MCF 10A (cell line): ENCODE results near the gene POU2F3. TPM values are rescaled to one million over a fixed set of nuclear protein-coding genes. Genes with fewer than 3 reads are reported as not detected.

Source experiments
- BruUV-seq: library from RNA; stranded (reverse); fragments of 400-500 nt; replicated peaks from 2 replicates; lab custom pipeline; 2021; lab: Mats Ljungman, UMichigan
- CTCF ChIA-PET: fragments of 300-600 bp; sonication (Branson Sonifier 250); formaldehyde crosslinking; extraction: SDS; loops from one replicate; lab custom pipeline; 2021; ENCODE audit warnings: antibody characterized with exemption, inconsistent platforms; lab: Yijun Ruan, JAX
- POLR2A ChIA-PET: fragments of 300-600, 350-650 bp; sonication (Branson Sonifier 250); formaldehyde crosslinking; extraction: SDS; loops from one replicate; lab custom pipeline; 2020; ENCODE audit warnings: antibody characterized with exemption, inconsistent platforms; lab: Yijun Ruan, JAX
- DNase-seq: peaks from one replicate; pipeline ENCODE4 v3.0.0-alpha.2; 2018; ENCODE audit not compliant: unreplicated experiment
- H3K27ac Mint-ChIP-seq: one replicate; pipeline ENCODE4 v1.8.0; 2022; ENCODE audit warnings: mild to moderate bottlenecking, low read depth, mixed read lengths; ENCODE audit not compliant: unreplicated experiment
- H3K27me3 Mint-ChIP-seq: one replicate; pipeline ENCODE4 v1.8.0; 2022; ENCODE audit warnings: mixed read lengths; ENCODE audit not compliant: insufficient read depth, unreplicated experiment
- H3K36me3 Mint-ChIP-seq: one replicate; pipeline ENCODE4 v1.8.0; 2022; ENCODE audit warnings: mild to moderate bottlenecking, moderate library complexity, mixed read lengths; ENCODE audit not compliant: insufficient read depth, unreplicated experiment
- H3K4me1 Mint-ChIP-seq: one replicate; pipeline ENCODE4 v1.8.0; 2022; ENCODE audit warnings: mixed read lengths; ENCODE audit not compliant: insufficient read depth, unreplicated experiment
- H3K4me3 Mint-ChIP-seq: one replicate; pipeline ENCODE4 v1.8.0; 2022; ENCODE audit warnings: mild to moderate bottlenecking, moderate library complexity, mixed read lengths; ENCODE audit not compliant: unreplicated experiment
- H3K9me3 Mint-ChIP-seq: one replicate; pipeline ENCODE4 v1.8.0; 2022; ENCODE audit warnings: mixed read lengths; ENCODE audit not compliant: unreplicated experiment
- intact Hi-C: fragments of 100-400 bp; cut with micrococcal nuclease; formaldehyde crosslinking; loops from 2 replicates; pipeline ENCODE4 v1.14.1; 2022
- total RNA-seq: library from RNA; stranded (reverse); gene quantifications from 2 replicates; pipeline ENCODE4 v1.2.3, GENCODE V29; 2022
- TF ChIP-seq, protein P1 (sequence below): fragments of 200-600 bp; IDR thresholded peaks from one replicate; pipeline ENCODE4 v1.8.0; 2022; ENCODE audit warnings: antibody characterized with exemption, mild to moderate bottlenecking; ENCODE audit not compliant: unreplicated experiment

Gene POU2F3
- total RNA-seq, 1 experiment from 2014 or later = not detected

DNA sequence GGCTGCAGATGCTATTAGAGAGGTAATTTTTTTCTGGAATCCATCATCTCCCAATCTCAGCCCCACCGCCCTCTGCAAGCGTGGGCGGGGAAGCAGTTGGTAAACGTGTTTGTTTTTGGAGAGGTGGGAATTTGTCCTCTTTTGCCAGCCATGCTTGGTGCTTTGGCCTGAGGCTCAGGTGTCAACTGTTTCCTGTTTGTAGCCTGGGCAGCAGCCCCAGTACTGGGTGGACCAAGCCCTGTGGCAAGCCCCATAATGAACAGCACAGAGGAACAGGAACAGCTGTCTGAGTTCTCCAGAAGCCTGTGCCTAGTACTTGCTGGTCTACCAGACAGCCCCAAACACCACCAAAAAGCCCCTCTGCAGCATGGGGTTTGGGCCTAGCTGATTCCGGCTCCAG lies 39.6 kb downstream of the POU2F3 start:
- CTCF ChIA-PET = no interaction called here
- Mint-ChIP-seq H3K36me3 (no peaks in the 10 kb centered on the region), H3K4me1 (no peaks in the 10 kb centered on the region), H3K27me3 (peaks cover 11% of the 10 kb centered on the region), H3K27ac (no peak overlapping the region), H3K9me3 (no peaks in the 10 kb centered on the region), H3K4me3 (no peak overlapping the region)
- intact Hi-C loops = no loop called here
- no TSS peak for BruUV-seq
- TF ChIP-seq, protein P1, sequence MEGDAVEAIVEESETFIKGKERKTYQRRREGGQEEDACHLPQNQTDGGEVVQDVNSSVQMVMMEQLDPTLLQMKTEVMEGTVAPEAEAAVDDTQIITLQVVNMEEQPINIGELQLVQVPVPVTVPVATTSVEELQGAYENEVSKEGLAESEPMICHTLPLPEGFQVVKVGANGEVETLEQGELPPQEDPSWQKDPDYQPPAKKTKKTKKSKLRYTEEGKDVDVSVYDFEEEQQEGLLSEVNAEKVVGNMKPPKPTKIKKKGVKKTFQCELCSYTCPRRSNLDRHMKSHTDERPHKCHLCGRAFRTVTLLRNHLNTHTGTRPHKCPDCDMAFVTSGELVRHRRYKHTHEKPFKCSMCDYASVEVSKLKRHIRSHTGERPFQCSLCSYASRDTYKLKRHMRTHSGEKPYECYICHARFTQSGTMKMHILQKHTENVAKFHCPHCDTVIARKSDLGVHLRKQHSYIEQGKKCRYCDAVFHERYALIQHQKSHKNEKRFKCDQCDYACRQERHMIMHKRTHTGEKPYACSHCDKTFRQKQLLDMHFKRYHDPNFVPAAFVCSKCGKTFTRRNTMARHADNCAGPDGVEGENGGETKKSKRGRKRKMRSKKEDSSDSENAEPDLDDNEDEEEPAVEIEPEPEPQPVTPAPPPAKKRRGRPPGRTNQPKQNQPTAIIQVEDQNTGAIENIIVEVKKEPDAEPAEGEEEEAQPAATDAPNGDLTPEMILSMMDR = no peak
- DNase-seq = no peak
- POLR2A ChIA-PET = no interaction called here

DNA sequence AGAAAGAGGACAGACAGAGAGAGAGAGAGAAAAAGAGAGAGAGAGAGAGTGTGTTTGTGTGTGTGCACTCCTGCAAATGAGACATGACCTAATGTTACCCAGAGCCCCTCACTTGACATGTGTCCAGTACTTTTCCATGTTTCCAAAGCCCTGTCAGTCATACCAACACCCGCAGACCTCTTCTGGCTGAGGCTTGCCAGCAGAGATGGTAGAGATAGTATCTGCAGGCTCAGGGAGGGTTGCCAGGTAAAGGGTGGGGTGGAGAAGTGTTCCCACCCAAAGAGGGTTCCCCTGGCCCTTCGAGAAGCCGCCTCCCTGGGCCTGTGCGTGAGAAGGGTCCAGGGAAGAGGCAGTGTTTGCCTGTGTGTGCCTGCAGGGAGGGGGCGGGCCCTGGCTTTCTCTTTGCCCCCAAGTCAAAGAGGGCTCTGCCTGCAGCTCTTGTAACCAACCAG lies 40.7 kb downstream of the POU2F3 start:
- intact Hi-C loops = no loop called here
- Mint-ChIP-seq H3K9me3 (no peaks in the 10 kb centered on the region), H3K27ac (no peak overlapping the region), H3K4me3 (no peak overlapping the region), H3K27me3 (no peaks in the 10 kb centered on the region), H3K36me3 (no peaks in the 10 kb centered on the region), H3K4me1 (no peaks in the 10 kb centered on the region)
- BruUV-seq = no TSS peak
- TF ChIP-seq, protein P1 = no peak
- ChIA-PET CTCF (interaction anchor here (1.0 to 2.2 kb wide), 2 partner anchors 20 to 45 kb away, joined by 5 to 7 read pairs; no protein-coding TSS in a partner anchor), POLR2A (interaction anchor here (0.5 kb wide), 1 partner anchor 134 kb away, joined by 4 read pairs; no protein-coding TSS in a partner anchor)
- DNase-seq = no peak

DNA sequence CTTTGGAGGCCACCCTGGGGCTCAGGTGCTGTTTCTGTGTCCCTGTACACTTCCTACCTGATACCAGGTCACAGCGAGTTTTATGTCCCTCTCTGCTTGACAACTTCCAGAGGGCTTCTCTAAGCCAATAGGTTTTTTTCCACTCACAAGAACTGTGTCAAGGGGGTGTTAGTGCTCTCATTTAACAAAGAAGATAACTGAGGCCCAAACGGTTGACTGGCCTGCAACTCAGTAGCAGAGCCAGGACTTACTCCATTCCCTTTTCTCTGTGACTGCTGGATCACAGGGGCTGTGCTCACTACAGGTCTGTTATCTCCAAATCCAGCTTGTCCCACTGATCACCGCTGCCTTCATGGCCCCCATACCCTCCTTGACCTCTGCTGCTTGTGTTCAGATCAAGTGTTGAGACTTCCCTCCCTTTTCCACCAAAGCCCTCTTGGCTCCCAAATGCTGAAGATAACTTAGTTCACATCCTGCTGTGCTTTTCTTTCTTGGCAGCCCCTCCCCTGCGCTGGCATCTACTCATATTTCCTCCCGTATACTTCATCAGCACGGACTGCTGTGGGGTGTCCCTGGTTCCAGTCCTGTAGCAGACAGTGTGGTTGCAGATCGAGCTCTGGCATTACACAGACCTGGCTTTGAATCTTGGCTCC lies 41.3 kb downstream of the POU2F3 start:
- no peak for DNase-seq
- ChIA-PET POLR2A (no interaction called here), CTCF (interaction anchor here (0.6 to 2.2 kb wide), 2 partner anchors 22 to 46 kb away, joined by 4 to 7 read pairs; no protein-coding TSS in a partner anchor)
- TF ChIP-seq, protein P1 = no peak
- Mint-ChIP-seq H3K27me3 (no peaks in the 10 kb centered on the region), H3K4me1 (no peaks in the 10 kb centered on the region), H3K27ac (no peak overlapping the region), H3K9me3 (no peaks in the 10 kb centered on the region), H3K4me3 (no peak overlapping the region), H3K36me3 (no peaks in the 10 kb centered on the region)
- no TSS peak for BruUV-seq
- intact Hi-C loops = no loop called here

DNA sequence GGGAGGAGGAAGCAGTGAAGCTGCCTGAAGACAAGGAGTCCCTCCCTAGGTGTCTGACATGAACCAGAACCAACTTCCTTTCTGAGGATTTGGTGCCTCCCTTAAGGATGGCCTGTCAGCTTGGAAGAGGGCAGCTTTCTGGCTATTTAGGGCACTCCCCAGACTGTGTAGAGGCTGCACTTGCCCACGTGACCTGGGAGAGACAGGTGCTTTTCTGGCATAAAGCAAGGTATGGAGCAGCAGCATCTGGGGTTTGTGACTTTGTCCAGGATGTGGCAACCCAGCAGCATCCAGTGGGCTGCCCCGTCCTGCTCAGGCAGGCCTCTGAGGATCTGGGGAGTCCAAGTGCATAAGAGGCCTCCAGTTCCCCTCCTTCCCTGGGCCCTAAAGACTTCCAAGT lies 43.2 kb downstream of the POU2F3 start:
- CTCF ChIA-PET = interaction anchor here (0.6 to 1.1 kb wide), 2 partner anchors 16 to 19 kb away, joined by 3 read pairs; no protein-coding TSS in a partner anchor
- no peak for DNase-seq
- intact Hi-C loops = no loop called here
- POLR2A ChIA-PET = no interaction called here
- no peaks in the 10 kb centered on the region for H3K27me3 Mint-ChIP-seq
- H3K4me1 Mint-ChIP-seq = no peaks in the 10 kb centered on the region
- H3K9me3 Mint-ChIP-seq = no peaks in the 10 kb centered on the region
- H3K36me3 Mint-ChIP-seq = no peaks in the 10 kb centered on the region
- no peak overlapping the region for H3K4me3 Mint-ChIP-seq
- TF ChIP-seq, protein P1 = no peak
- H3K27ac Mint-ChIP-seq = no peak overlapping the region
- BruUV-seq = no TSS peak
